Fibroblast of mammary gland (primary cell): ENCODE results near the gene WWOX.

Source experiments
- DNase-seq: peaks from one replicate; pipeline ENCODE4 v3.0.0-alpha.2; 2010; ENCODE audit warnings: low read depth
- H3K4me3 ChIP-seq: 2 replicates; pipeline ENCODE4 v1.5.1; 2011; ENCODE audit warnings: low read depth, mild to moderate bottlenecking, low read length, moderate library complexity; ENCODE audit not compliant: control insufficient read depth
- CTCF ChIP-seq: conservative IDR thresholded peaks from 2 replicates; pipeline ENCODE4 v1.5.1; 2011; ENCODE audit warnings: low read depth, low read length, inconsistent platforms; ENCODE audit not compliant: control insufficient read depth, insufficient read depth

Gene WWOX

GRCh38 chr16:78529881-78530280 is 430.4 kb downstream of the WWOX start:
- no peak for DNase-seq
- H3K4me3 ChIP-seq: no peak overlapping the region
- TF ChIP-seq CTCF: no peak

- no peak for TF ChIP-seq CTCF
- DNase-seq: no peak
- H3K4me3 ChIP-seq: no peak overlapping the region
Observed at GRCh38 chr16:78530283-78530682, 430.8 kb downstream of the WWOX start.

- DNase-seq: no peak
- H3K4me3 ChIP-seq: no peak overlapping the region
- TF ChIP-seq CTCF: no peak
Observed at GRCh38 chr16:78535098-78535497, 435.6 kb downstream of the WWOX start.

- no peak for DNase-seq
- TF ChIP-seq CTCF: no peak
- no peak overlapping the region for H3K4me3 ChIP-seq
Observed at GRCh38 chr16:78537511-78537910, 438.1 kb downstream of the WWOX start.

GRCh38 chr16:78538292-78538691 is 438.8 kb downstream of the WWOX start:
- H3K4me3 ChIP-seq: no peak overlapping the region
- DNase-seq: no peak
- TF ChIP-seq CTCF: no peak

- DNase-seq: no peak
- no peak for TF ChIP-seq CTCF
- no peak overlapping the region for H3K4me3 ChIP-seq
Observed at GRCh38 chr16:78538919-78539318, 439.5 kb downstream of the WWOX start.

- TF ChIP-seq CTCF: no peak
- H3K4me3 ChIP-seq: no peak overlapping the region
- no peak for DNase-seq
Observed at GRCh38 chr16:78542419-78542818, 443.0 kb downstream of the WWOX start.
